ENCODE data around the gene PRDM16. TPM values are rescaled to one million over a fixed set of nuclear protein-coding genes. Genes with fewer than 3 reads are reported as not detected.
A peak's percentile ranks its signal among the peaks of the same experiment; 100 is the strongest.

The PRDM16 gene
- total and polyA plus RNA-seq, 2 experiments from 2014 or later, result 41.8 to 55.8 TPM

GRCh38 chr1:3187415-3188149 lies 118.6 kb downstream of the PRDM16 start:
- Histone ChIP-seq H3K4me3 (no peak overlapping the region), H3K27me3 (no peaks in the 10 kb centered on the region), H3K27ac (peak overlapping the region; percentile 70), H3K36me3 (peaks cover 3% of the 10 kb centered on the region), H3K9me3 (ENCODE audit: low read depth) (peaks cover 2% of the 10 kb centered on the region), H3K4me1 (ENCODE audit: low read depth) (peaks cover 33% of the 10 kb centered on the region)
- no peak for DNase-seq (ENCODE audit: low read depth in 1 of 2, low spot score in 1 of 2)
- no peak for TF ChIP-seq CTCF (IDR thresholded peaks at IDR 0.05; ENCODE audit: low read depth, low read length)

GRCh38 chr1:3188150-3188971 lies 119.4 kb downstream of the PRDM16 start:
- no peak for DNase-seq (ENCODE audit: low read depth in 1 of 2, low spot score in 1 of 2)
- Histone ChIP-seq H3K27ac (peak overlapping the region; percentile 70), H3K9me3 (ENCODE audit: low read depth) (peaks cover 2% of the 10 kb centered on the region), H3K27me3 (no peaks in the 10 kb centered on the region), H3K4me3 (no peak overlapping the region), H3K36me3 (peaks cover 3% of the 10 kb centered on the region), H3K4me1 (ENCODE audit: low read depth) (peaks cover 29% of the 10 kb centered on the region)
- no peak for TF ChIP-seq CTCF (IDR thresholded peaks at IDR 0.05; ENCODE audit: low read depth, low read length)

GRCh38 chr1:3190256-3191041 lies 121.4 kb downstream of the PRDM16 start:
- H3K36me3 ChIP-seq, result peaks cover 3% of the 10 kb centered on the region
- peaks cover 27% of the 10 kb centered on the region for H3K4me1 ChIP-seq (ENCODE audit: low read depth)
- H3K27ac ChIP-seq, result no peak overlapping the region
- no peak for TF ChIP-seq CTCF (IDR thresholded peaks at IDR 0.05; ENCODE audit: low read depth, low read length)
- no peak for DNase-seq (ENCODE audit: low read depth in 1 of 2, low spot score in 1 of 2)
- no peak overlapping the region for H3K4me3 ChIP-seq
- H3K27me3 ChIP-seq, result no peaks in the 10 kb centered on the region
- H3K9me3 ChIP-seq (ENCODE audit: low read depth), result peaks cover 2% of the 10 kb centered on the region

- Histone ChIP-seq H3K9me3 (ENCODE audit: low read depth) (peaks cover 2% of the 10 kb centered on the region), H3K27ac (no peak overlapping the region), H3K4me3 (no peak overlapping the region), H3K4me1 (ENCODE audit: low read depth) (peaks cover 29% of the 10 kb centered on the region), H3K27me3 (no peaks in the 10 kb centered on the region), H3K36me3 (peaks cover 3% of the 10 kb centered on the region)
- TF ChIP-seq CTCF (IDR thresholded peaks at IDR 0.05; ENCODE audit: low read depth, low read length), result no peak
- no peak for DNase-seq (ENCODE audit: low read depth in 1 of 2, low spot score in 1 of 2)
Observed at GRCh38 chr1:3192361-3192760, 123.4 kb downstream of the PRDM16 start.

GRCh38 chr1:3192825-3193224 lies 123.8 kb downstream of the PRDM16 start:
- Histone ChIP-seq H3K4me1 (ENCODE audit: low read depth) (peaks cover 29% of the 10 kb centered on the region), H3K36me3 (peaks cover 3% of the 10 kb centered on the region), H3K27me3 (no peaks in the 10 kb centered on the region), H3K4me3 (no peak overlapping the region), H3K27ac (no peak overlapping the region), H3K9me3 (ENCODE audit: low read depth) (peaks cover 2% of the 10 kb centered on the region)
- TF ChIP-seq CTCF (IDR thresholded peaks at IDR 0.05; ENCODE audit: low read depth, low read length), result no peak
- no peak for DNase-seq (ENCODE audit: low read depth in 1 of 2, low spot score in 1 of 2)

All from cardiac muscle cell (in vitro differentiated cells and primary cell).